GM18526 (cell line): ENCODE results near the gene HMCN2.

ENCODE experiments used
- POLR2A ChIP-seq: IDR thresholded peaks from 3 replicates; pipeline ENCODE4 v1.6.1; 2011; ENCODE audit not compliant: insufficient read length; ENCODE audit errors: extremely low read depth

The HMCN2 gene

DNA sequence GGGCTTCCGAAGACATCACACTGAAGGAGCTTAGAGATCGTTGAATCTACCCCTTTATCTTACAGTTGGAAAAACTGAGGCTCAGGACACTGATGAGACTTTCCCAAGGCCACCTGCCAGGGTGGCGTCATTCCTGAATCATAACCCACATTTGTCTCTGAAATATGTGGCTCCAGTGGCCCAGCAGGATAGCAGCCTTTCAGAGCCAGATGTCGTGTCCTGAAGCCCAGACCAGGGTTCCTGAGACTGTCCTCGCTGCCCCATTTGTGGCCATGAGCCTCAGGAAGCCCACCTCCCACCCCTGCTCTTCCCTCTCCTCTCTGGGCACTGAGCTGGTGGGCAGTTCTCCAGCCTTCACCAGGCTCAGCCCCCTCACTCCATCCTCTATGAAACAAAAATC lies 2.4 kb downstream of the HMCN2 start:
- TF ChIP-seq POLR2A = no peak

DNA sequence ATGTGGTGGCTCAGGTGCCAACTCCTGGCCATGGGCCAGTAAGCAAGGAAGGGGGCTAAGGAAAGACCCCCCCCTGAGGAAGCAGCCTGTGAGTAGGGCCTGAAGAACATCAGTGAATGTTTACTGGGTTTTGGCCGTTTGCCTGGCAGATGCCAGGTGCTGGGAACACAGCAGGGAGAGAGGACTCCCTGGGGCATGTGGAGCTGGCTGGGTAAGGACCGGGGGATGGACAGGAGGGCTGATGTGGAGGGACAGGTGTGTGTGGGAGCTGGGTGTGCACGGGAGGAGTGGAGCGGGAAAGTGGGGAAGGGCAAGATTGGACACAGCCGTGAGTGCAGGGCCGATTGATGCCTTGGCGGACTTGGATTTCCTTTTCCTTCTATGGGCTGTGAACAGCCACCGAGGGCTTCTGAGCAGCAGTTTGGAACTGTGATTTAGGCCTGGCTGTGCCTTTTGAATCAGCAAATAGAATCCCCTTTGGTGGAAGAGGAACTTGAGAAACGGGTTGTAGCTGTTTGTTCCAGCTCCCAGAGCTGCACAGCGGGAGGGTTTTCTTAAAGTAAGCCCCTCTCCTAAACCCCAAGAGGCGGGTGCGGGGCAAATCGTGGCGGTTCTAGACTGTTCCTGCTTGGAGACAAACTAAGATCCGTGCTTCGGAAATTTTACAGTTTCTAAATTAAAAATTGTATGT lies 3.1 kb downstream of the HMCN2 start:
- no peak for TF ChIP-seq POLR2A

DNA sequence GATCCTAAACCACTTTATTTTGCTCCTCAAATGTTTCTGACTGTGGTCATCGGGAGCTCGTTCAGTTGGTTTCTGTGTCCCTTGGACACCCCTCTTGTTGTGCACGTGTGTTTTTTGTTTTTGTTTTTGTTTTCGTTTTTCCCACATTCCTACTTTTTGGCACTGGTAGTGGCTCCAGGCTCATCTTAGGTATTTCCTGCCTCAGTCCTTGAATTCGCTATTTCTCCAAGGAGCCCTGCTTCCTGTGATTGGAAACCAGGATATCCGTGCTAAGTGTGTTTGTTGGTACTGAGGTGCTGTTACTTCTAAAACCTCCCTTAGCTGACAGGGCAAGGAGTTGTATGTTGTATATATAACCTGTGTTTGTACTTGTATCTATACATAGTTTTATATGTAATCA lies 5.9 kb downstream of the HMCN2 start:
- no peak for TF ChIP-seq POLR2A

DNA sequence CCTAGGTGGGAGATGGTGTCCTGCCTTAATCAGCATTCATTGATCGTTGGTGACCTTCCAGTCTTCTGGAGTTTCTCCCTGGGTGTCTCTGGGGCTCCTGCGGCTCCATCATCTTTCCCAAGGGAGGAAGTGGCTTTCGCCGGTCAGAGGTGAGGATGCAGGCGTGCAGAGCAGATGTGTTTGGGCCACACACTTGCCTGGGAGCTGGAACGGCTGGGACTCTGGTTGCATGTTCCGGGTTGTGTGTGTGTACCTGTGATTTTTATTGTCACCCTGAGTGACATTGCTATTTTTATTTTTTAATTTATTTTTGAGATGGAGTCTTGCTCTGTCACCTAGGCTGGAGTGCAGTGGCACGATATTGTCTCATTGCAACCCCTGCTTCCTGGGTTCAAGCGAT lies 9.6 kb downstream of the HMCN2 start:
- no peak for TF ChIP-seq POLR2A

DNA sequence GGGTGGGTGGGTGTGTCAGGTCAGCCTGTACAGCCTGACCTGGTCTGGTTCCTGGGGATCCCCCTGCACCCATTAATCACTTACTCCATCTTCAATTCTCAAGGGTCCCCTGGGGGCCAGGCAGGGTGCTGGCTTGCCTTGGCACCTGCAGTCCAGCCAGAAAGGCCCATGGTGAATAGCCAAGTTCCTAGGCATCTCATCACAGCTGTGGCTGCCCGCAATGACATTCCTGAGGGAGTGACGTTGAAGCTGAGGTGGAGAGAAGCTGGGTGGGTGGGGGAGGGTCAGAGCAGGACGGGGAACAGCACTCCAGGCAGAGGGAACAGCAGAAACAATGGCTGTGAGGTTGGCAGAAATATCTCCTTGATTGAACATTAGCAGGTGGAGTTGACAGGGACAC lies 10.6 kb downstream of the HMCN2 start:
- no peak for TF ChIP-seq POLR2A

DNA sequence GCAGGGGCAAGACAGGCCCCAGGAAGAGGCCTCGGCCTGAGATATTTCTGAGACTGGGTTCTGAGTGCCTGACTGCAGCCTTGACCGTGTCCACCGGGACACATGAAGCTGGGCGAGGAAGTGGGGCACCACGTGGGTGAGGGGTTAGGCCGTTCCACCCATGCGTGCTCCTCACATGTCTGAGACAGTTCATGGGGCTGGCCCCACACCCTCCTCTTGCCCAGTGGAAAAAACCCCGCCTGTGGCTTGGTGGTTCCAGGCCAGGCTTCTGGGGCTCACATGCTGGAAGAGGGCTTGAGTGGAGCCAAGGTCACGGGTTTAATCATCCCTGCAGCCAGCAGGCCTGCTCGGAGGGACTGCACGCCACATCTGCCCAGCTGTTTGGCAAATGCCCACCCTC lies 11.4 kb downstream of the HMCN2 start:
- TF ChIP-seq POLR2A = no peak

DNA sequence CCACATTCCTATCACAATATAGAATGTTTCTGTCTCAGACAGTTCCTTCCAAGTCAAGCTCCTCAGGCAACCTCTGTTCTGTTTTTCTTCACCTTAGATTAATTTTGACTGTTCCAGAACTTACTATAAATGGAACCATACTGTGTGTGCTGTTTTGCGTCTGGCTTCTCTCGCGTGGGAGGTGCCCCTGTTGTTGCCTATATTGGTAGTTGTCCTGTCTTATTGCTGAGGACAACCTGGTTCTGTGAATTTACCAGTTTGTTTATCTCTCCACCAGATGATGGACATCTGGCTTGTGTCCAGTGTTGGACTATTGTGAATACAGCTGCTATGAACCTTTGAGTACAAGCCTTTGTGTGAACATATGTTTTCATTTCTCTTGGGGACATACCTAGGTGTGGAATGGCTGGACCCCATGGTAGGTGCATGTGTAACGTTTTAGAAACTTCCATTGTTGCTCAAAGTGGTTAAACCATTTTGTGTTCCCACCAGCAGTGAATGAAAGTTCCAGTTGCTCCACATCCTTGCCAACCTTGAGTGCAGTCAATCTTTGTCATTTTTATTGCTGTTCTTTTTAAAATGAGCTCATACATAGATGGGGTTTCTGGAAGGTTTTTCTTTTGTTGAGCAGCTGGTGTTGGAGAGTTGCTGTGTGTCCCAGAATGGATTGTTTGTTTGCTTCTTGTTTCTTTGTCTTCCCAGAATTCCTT lies 18.1 kb downstream of the HMCN2 start:
- no peak for TF ChIP-seq POLR2A

DNA sequence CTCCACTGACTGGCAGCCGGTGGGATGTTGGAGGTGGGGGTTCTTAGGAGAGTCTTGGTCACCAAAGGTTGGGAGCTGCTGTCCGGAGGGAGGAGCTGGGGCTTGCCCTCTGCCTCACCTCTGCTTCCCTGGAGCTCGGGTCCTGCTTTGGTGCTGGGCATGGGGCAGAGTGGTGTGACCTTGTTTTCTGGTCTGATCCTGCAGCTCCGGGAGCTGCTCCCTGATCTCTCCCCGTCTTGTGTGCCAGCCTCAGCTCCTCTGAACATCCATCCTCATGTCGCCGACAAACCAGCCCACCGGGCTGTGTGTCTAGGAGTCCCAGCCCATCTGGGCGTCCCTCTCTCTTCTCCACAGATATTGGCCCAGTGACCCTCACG lies 18.7 kb downstream of the HMCN2 start:
- TF ChIP-seq POLR2A = no peak

DNA sequence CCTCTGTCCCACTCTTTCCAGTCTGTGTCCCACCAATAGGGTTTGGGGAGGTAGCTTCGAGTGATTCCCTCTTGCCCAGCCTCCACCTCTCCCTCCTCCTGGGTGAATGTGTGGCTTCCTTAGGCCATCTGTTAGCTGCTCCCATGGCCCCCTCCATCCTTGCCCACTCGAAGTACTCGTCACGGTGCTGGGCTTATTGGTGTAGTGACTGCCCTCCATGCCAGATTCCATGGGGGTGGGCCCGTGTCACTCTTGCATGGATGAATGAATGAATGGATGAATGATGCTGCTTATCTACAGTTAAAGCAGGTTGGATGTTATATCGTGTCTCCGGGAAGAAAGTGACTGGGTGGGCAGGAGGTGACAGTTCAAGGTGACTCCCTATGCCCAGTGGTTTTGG lies 19.1 kb downstream of the HMCN2 start:
- no peak for TF ChIP-seq POLR2A

DNA sequence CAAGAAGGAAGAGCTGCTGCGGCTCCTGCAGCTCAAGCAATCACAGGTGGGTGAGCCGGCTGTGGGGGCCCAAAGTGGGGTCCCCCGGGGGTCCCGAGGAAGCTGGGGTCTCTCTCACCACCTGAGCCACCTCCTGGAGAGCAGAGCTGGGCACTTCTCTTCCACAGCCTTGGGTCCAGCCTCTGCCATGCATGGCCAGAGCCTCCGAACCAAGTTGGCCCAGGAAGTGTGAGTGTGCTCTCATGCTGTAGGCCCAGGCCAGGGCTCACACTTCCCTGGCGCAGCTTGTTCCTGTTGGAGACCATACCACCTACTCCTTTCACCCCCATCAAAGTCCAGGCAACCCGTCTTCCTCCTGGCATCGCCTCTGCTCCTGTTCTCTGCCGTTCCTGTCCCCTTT lies 19.7 kb downstream of the HMCN2 start:
- no peak for TF ChIP-seq POLR2A

DNA sequence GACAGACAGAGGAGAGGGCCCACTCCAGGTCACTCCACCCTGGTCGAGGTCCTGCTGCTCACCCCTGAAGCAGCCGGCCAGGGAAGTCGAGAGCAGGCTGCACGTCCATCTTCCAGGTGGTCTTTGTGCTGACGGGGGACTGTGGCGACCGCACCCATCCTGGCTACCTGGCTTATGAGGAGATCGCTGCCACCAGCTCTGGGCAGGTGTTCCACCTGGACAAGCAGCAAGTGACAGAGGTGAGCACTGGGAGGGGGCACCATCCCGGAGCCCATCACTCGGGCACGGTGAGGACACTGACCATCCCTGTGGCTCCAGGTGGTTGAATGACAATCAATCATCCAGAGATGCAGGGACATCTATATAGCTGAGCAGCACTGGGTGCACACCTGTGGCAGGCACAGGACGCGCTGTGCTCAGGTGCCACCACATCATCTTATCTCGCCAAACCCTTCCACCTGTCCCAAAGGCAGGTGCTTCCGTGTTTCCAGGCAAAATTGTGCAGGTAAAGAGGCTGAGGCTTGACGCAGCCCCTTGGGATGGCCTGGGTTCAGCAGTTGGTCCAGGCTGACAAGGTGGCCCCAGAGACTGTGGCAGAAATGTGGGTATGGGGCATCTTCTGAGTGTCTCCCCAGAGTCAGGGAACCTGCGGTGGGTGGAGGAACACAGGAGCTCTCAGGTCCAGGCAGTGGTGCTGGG lies 20.7 kb downstream of the HMCN2 start:
- no peak for TF ChIP-seq POLR2A

DNA sequence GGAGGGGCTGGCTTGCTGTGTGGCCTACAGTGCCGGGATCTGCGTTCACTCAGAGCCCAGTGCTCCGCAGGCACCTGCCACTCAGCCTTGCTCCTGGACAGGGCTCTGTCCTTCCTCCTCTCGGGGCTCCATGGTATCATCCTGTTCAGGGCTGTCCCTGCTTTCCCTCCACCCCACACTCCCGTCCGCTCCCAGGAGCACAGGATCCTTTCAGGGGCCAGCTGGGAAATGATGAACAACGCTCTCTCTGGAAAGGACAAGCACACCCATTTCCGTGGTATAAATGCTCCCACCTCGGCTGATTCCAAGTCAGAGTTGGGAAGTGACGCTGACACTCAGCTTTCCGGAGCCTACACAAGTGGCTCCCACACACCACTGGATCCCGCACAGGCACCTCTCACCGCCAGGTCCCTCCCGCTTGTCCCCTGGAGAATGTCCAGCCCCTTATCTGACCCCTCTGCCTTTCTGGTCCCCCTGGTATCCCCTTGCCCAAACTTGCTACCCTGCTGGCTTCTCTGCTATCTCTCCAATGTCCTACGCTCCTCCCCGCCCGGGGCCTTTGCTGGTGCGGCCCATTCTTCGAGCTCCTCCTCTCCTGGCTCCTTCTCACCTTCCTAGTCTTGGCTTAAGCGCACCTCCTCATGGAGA lies 21.3 kb downstream of the HMCN2 start:
- no peak for TF ChIP-seq POLR2A

DNA sequence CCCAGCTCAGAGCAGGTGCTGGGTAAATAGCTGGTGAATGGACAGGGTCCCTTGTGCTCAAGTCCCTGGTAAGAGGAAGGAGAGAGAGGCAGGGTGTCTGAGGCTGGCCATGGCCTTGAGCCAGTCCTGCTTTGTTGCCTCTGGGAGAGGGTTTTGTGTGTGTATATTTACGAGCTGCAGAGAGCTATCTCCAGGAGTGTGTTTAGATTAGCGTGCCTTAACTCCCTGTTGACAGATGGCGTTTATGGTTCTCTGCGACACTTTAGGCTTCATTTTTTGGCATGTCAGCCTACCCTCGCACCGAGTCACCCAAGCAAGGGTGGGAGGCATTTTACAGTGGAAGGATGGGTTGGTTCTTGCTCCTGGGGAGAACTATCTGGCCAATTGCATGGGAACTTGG lies 22.2 kb downstream of the HMCN2 start:
- no peak for TF ChIP-seq POLR2A

DNA sequence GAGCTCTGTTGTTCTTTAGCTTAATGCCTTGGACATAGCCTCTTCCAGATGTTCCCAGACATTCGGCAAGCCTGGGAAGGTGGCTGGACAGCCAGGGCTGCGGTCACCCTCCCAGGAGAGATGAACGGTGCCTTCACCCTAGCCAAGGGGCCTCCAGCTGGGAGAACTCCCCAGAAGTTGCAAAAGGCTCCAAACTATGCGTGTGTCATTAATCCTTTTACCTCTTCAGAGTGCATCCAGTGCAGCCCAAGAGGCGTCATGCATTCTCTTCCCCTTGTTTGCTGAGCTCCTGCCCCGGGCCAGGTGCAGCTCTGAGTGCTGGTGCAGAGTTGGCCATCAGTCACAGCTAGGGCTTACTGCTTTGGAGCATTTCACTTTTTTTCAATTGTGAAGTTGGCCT lies 22.8 kb downstream of the HMCN2 start:
- no peak for TF ChIP-seq POLR2A

DNA sequence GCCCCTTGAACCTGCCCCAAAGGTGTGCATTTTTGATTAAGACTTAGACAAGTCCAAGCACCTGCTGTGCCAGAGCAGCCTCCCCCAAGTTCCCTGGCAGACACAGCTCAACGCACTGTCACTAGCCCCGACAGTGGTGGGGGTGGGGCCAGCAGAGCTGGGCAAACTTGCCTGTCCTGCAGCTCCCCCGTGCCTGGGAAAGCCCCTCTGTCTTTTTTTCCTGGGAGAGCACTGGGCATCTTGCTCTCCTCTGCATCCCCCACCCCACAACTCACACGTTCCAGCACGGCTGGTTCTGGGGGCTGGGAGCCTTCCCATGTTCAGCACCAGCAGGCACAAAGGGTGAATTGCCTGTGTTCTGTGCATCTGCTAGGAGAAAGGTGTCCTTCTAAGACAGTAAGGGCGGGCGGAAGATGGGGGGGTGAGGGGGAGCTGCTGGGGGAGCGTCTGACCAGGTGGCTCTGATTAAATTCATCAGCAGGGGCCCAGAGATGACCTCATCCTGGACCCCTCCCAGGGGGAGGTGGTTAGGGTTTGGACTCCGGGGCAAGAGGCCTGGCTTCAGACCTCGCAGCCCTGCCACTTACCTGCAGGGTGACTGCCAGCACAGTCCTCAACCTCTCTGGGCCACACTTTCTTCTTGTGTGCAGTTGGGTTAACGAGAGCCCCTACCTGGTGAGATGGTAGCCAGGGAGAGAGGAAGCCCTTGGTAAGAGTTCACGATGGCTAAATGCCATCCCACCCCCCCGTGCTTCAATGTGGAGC lies 23.5 kb downstream of the HMCN2 start:
- TF ChIP-seq POLR2A = no peak

DNA sequence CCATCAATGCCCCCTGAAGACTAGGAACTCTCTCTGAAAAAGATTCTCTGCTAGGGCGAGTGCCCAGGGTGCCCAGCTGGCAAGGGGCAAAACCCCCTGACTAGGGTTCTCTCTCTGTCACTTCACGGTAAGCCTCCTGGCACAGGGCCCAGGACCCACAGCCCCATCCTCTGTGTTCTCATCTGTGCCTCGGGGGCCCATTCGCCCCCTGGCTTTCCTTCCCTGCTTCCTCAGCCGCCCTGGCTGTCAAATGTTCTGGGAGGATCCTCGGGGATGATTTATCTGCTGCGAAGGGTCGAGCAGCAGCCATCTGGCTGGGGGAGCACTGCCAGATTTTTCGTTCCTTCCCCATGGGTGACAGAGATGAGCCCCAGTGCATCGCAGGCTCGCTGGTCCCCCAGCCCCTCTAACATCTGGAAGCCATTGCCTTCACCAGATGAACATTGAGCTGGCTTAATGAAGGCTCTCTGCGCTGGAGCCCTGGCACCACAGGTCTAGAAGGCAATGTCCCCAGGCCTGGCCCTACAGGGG lies 24.2 kb downstream of the HMCN2 start:
- no peak for TF ChIP-seq POLR2A
